Uterus (tissue), 4 donors: ENCODE results near the gene LRCH4. TPM values are rescaled to one million over a fixed set of nuclear protein-coding genes. Genes with fewer than 3 reads are reported as not detected.
A peak's percentile ranks its signal among the peaks of the same experiment; 100 is the strongest.

Experiments
- DNase-seq, 2 donors: peaks; one replicate each; pipeline ENCODE4 v3.0.0-alpha.2; 2019 to 2020
- H3K27ac ChIP-seq, 2 donors: fragments of 200-600 bp; sonication (generic); 1 replicate in 1 of 2; 2 replicates in 1 of 2; pipeline ENCODE4 v1.5.1; 2016 to 2018
- H3K27me3 ChIP-seq, 2 donors: fragments of 200-600 bp; sonication (generic); one replicate each; pipeline ENCODE4 v1.5.1; 2018 to 2019; ENCODE audit warnings: control low read depth in 1 of 2
- H3K36me3 ChIP-seq, 2 donors: fragments of 200-600 bp; sonication (generic); one replicate each; pipeline ENCODE4 v1.5.1; 2019; ENCODE audit warnings: control low read depth in 1 of 2
- H3K4me1 ChIP-seq, 2 donors: fragments of 200-600 bp; sonication (generic); one replicate each; pipeline ENCODE4 v1.5.1; 2018 to 2019; ENCODE audit warnings: control low read depth in 1 of 2
- H3K4me3 ChIP-seq, 2 donors: fragments of 200-600 bp; sonication (generic); 1 replicate in 1 of 2; 2 replicates in 1 of 2; pipeline ENCODE4 v1.5.1; 2018 to 2019; ENCODE audit warnings: mild to moderate bottlenecking in 1 of 2
- H3K9me3 ChIP-seq, 2 donors: fragments of 200-600 bp; sonication (generic); one replicate each; pipeline ENCODE4 v1.5.1; 2019; ENCODE audit warnings: control low read depth in 1 of 2
- CTCF ChIP-seq, 4 experiments: fragments of 200-600 bp in 2 of 4; fragments of 450-650 bp in 2 of 4; sonication (generic) in 2 of 4; IDR thresholded peaks; one replicate each; pipeline ENCODE4 v1.5.1; 2016 to 2019; ENCODE audit warnings: antibody characterized with exemption in 4 of 4, mild to moderate bottlenecking in 2 of 4, moderate library complexity in 1 of 4
- POLR2A ChIP-seq, 2 donors: fragments of 450-650 bp; IDR thresholded peaks; one replicate each; pipeline ENCODE4 v1.6.1; 2016; ENCODE audit warnings: antibody characterized with exemption in 2 of 2, mild to moderate bottlenecking in 1 of 2, moderate library complexity in 1 of 2
- intact Hi-C: fragments of 100-400 bp; cut with DNase I; formaldehyde crosslinking; loops from one replicate; pipeline ENCODE4 v1.15.1; 2023; ENCODE audit warnings: low total_unique reads
- total RNA-seq, 4 donors: library from RNA; depleted of rRNA in 3 of 4; stranded (reverse); fragments of >200 nt in 3 of 4; gene quantifications; one replicate each; pipeline versions ENCODE4 v1.1.0 to v1.2.4, GENCODE V29; 2014 to 2023
- donor health status: DM: yes; HTN: yes; CAD: no.

LRCH4 gene
- total RNA-seq, 4 donors from 2014 or later, result 11.5 to 179 (median 56.8) TPM

- Histone ChIP-seq H3K9me3 (no peaks in the 10 kb centered on the region), H3K36me3 (no peaks in the 10 kb centered on the region), H3K4me1 (peaks cover 30% of the 10 kb centered on the region in 2 donors), H3K27me3 (no peaks in the 10 kb centered on the region), H3K27ac (peak overlapping the region; percentile 90 to 98), H3K4me3 (no peak overlapping the region)
- DNase-seq, result no peak
- TF ChIP-seq POLR2A (IDR thresholded peaks at IDR 0.05) (no peak), CTCF (IDR thresholded peaks at IDR 0.05) (no peak)
- intact Hi-C loops, result no loop called here
These were observed 38.8 kb downstream of the LRCH4 start for GRCh38 chr7:100546926-100547800.

GRCh38 chr7:100546129-100546925 lies 39.6 kb downstream of the LRCH4 start:
- Histone ChIP-seq H3K36me3 (no peaks in the 10 kb centered on the region), H3K9me3 (no peaks in the 10 kb centered on the region), H3K4me3 (no peak overlapping the region), H3K27me3 (no peaks in the 10 kb centered on the region), H3K27ac (peak overlapping the region; percentile 90 to 98), H3K4me1 (peaks cover 30% of the 10 kb centered on the region in 2 donors)
- no peak for DNase-seq
- intact Hi-C loops, result no loop called here
- TF ChIP-seq CTCF (IDR thresholded peaks at IDR 0.05) (no peak), POLR2A (IDR thresholded peaks at IDR 0.05) (no peak)

DNA sequence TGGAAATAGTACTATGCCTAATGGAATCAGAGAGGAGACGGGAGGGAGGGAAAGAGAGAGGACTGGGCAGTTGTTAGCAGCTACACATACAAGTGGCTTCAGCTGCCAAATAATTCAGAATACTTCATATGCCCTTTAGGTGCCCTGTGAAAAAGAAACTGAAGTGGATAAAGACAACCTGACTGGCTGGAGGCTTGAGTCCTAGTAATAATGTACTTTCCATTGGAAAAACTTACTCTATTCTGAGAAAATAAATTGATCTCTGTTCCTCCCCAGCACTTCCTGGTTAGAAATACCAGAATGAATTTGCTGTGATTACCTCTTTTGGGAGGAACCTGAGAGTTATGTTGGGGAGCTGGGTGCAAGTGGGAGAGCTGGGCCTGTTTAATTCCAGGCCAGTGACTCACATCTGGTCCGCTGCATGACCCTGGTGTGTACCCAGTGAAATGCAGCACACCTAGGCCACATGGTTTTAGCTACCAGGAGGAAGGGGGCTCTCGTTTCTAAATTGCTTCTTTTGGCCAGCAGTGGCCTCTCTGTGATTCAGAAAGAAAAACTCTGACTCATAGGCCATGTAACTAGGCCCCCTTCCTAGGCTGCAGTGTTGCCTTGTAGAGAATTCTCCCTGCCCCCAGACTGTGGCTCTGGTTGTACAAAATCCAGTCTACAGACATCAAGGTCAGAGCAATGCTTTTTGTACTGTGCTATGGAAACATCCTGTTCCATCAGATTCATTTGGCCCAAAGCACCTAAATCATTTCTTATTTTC lies 40.4 kb downstream of the LRCH4 start:
- DNase-seq, result peak; percentile 73 to 91
- H3K4me3 ChIP-seq, result peak overlapping the region in 1 of 2 donors; percentile 3

DNA sequence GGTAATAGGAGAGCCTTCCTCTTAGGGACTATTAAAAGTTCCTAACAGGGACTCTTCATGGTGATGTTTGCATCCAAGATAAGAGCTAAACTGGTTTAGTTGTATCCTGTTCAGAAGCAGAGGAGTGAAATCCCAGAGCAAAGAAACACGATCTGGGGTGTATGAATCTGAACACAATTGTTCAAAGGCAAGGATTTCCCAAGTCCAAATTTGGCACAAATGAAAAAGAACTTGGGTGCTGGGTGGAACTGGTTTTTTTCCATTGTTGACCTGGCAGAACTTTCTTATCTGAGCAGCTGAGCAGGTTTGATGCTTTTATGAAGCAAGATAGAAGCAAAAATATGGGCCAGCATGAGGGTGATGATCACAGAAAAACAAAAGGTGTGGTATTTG lies 41.0 kb downstream of the LRCH4 start:
- peaks cover 30% of the 10 kb centered on the region in 2 donors for H3K4me1 ChIP-seq
- no peak overlapping the region for H3K4me3 ChIP-seq
- intact Hi-C loops, result no loop called here
- H3K36me3 ChIP-seq, result no peaks in the 10 kb centered on the region
- H3K9me3 ChIP-seq, result no peaks in the 10 kb centered on the region
- peak overlapping the region; percentile 90 to 98 for H3K27ac ChIP-seq
- no peaks in the 10 kb centered on the region for H3K27me3 ChIP-seq
- peak in 1 of 2 donors; percentile 58 for DNase-seq
- TF ChIP-seq POLR2A (IDR thresholded peaks at IDR 0.05), result peak in 1 of 2 donors; percentile 69
- no peak for TF ChIP-seq CTCF (IDR thresholded peaks at IDR 0.05)

More for the DNA sequence above, 40.4 kb downstream of the LRCH4 start:
- Histone ChIP-seq H3K9me3 (no peaks in the 10 kb centered on the region), H3K27ac (peak overlapping the region; percentile 90 to 98), H3K27me3 (no peaks in the 10 kb centered on the region), H3K4me1 (peaks cover 30% of the 10 kb centered on the region in 2 donors), H3K36me3 (no peaks in the 10 kb centered on the region)
- intact Hi-C loops, result no loop called here
- TF ChIP-seq CTCF (IDR thresholded peaks at IDR 0.05) (peak in 2 of 4 experiments; percentile 16 to 24), POLR2A (IDR thresholded peaks at IDR 0.05) (no peak)
